ENCODE results near the gene RPS19.

- TF ChIP-seq, protein P1, sequence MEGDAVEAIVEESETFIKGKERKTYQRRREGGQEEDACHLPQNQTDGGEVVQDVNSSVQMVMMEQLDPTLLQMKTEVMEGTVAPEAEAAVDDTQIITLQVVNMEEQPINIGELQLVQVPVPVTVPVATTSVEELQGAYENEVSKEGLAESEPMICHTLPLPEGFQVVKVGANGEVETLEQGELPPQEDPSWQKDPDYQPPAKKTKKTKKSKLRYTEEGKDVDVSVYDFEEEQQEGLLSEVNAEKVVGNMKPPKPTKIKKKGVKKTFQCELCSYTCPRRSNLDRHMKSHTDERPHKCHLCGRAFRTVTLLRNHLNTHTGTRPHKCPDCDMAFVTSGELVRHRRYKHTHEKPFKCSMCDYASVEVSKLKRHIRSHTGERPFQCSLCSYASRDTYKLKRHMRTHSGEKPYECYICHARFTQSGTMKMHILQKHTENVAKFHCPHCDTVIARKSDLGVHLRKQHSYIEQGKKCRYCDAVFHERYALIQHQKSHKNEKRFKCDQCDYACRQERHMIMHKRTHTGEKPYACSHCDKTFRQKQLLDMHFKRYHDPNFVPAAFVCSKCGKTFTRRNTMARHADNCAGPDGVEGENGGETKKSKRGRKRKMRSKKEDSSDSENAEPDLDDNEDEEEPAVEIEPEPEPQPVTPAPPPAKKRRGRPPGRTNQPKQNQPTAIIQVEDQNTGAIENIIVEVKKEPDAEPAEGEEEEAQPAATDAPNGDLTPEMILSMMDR (IDR thresholded peaks at IDR 0.05): no peak
- TF ChIP-seq POLR2A (IDR thresholded peaks at IDR 0.05; ENCODE audit: low read depth): no peak
Measured at GRCh38 chr19:41837981-41838708, 21.9 kb upstream of the RPS19 start.

All from esophagus muscularis mucosa (tissue), 3 donors.